ENCODE data around the gene ALDH1L1.

DNA sequence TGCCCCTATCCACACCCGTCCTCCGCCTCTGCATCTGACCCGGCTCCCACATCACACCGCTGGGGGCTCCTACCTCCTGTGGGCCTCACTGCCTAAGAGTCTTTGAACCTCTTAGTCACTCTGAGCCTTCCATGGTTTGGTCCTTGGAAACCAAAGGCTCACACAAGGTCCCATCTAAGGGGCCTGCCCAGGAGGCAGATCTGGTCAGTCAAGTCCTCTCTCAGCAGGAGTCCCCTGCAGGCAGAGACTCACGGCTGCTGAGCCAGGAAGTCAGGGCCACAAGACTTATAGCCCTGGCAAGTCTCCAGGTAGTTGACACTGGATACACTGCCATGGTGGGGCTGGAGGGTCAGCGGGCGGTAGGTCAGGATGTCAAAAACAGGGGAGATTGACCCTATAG lies 31.2 kb upstream of the ALDH1L1 start:
- TF ChIP-seq, protein P1, sequence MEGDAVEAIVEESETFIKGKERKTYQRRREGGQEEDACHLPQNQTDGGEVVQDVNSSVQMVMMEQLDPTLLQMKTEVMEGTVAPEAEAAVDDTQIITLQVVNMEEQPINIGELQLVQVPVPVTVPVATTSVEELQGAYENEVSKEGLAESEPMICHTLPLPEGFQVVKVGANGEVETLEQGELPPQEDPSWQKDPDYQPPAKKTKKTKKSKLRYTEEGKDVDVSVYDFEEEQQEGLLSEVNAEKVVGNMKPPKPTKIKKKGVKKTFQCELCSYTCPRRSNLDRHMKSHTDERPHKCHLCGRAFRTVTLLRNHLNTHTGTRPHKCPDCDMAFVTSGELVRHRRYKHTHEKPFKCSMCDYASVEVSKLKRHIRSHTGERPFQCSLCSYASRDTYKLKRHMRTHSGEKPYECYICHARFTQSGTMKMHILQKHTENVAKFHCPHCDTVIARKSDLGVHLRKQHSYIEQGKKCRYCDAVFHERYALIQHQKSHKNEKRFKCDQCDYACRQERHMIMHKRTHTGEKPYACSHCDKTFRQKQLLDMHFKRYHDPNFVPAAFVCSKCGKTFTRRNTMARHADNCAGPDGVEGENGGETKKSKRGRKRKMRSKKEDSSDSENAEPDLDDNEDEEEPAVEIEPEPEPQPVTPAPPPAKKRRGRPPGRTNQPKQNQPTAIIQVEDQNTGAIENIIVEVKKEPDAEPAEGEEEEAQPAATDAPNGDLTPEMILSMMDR (IDR thresholded peaks at IDR 0.05), result no peak
- TF ChIP-seq POLR2A (IDR thresholded peaks at IDR 0.05) (no peak), EP300 (IDR thresholded peaks at IDR 0.05) (no peak)

Measured in ovary (tissue), 3 donors.